HG03139 (cell line): ENCODE data around the gene MYO18A.
"Not testable (repeated sequence)": the region's sequence is repeated elsewhere in the genome, so short reads cannot be mapped to it uniquely, and the experiment has no call there.

Source experiments
- ATAC-seq: cut with Tn5 transposase; IDR thresholded peaks from one replicate; pipeline ENCODE4 v1.9.1; 2021; ENCODE audit not compliant: unreplicated experiment

The MYO18A gene

DNA sequence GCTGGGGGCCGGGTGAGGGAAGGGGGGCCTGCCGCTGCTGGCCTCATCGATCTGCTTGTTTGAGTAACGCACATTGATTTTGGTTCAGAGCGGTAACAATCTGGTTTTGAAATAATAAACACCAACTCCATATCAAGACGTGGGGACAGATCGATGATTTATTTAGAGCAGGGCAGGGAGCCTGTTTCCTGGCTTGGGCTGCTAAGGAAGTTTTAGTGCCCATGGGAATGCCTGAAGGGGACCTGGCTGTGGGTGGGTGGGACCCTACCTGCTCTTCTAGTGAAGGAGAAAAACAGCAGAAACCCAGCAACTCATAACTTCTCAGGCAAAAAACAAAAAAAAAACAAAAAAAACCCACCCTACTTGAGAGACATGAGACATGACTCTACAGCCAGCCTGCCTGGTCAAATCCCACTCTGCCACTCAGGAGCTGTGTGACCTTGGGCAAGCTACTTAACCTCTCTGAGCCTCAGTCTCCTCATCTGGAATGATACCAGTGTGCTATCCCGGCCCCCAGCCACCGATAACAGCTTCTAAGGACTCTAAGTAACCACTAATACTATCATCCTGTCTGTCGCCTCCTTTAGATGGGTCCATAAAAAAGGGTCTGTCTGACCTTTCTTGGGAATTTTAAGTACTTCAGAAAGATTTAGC is 71.2 kb downstream of the MYO18A start:
- no peak for ATAC-seq

DNA sequence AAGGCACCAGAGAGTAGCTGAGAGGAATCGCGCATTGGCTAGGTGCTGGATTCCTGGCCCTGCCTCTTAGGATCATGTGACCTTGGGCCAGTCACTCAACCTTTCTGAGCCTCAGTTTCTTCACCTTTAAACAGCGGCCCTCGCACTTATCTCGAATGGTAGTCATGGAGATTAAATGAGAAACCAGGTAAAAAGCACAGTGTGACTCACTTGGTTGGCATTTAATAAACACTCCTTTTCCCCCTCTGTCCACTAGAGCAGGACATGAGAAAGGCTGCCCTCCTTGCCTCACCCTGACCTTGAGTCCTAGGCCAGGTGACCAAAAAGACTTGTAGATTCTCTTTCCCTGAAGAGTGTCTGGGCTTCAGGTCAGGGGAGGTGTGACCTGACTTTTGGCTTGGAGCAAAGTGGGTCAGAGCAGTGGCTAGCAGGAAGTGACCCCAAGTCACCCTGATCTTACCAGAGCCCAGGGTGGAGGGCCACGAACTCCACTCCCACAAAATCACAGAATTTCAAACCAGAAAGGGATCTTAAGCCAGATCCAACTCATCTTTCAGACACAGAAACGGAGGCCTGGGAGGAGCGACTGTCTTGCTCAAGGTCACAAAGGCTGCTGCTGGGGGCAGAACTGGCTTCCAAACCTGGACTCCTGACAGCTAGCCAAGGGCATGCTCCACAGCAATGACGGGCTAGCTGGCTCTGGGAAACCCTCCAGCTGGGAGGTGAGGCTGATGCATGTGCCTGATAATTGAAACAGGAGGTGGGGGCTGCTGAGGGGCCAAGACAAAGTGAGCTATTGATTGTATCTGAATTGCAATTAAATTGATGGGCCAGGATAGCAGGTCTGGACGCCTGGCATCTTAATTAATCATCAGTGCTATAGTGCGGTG is 72.0 kb downstream of the MYO18A start:
- ATAC-seq: no peak

DNA sequence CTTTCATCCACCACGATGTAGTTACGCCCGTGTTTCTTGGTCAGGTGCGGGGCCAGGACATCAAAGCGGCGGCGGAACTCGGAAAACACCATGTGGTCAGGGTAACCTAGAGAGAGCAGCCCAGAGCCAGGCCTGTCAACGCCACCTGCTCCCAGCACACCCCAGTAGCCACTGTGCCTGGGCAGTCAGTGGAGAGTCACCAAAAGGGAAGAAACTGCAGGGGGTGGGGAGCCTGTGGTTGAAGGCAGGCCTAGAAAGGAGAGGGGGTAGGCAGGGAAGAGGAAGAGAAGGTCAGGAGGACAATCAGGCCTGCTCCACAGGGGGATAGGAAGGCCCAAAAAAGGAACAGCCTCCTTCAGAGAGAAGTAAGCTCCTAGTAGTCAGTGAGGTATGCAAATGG is 73.1 kb downstream of the MYO18A start:
- no peak for ATAC-seq

DNA sequence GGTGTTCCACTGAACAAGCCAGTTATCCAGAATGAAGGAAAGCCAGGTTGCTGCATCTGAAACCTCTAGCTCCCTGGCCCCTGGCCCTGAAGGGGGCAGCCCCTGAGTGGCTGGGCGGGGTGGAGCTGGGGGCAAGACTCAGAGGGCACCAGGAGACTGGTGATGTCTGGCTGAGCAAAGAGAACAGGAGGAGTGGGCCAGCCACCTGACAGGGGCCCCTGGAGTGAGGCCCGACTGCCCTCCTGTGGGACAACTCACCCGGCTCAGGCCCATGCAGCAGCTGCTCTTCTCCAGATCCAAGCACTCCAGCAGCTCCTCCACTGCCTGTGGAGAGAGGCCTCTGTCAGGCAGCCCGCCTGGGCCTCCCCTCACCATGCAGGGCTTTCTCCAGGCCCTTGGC is 76.9 kb downstream of the MYO18A start:
- ATAC-seq: no peak

DNA sequence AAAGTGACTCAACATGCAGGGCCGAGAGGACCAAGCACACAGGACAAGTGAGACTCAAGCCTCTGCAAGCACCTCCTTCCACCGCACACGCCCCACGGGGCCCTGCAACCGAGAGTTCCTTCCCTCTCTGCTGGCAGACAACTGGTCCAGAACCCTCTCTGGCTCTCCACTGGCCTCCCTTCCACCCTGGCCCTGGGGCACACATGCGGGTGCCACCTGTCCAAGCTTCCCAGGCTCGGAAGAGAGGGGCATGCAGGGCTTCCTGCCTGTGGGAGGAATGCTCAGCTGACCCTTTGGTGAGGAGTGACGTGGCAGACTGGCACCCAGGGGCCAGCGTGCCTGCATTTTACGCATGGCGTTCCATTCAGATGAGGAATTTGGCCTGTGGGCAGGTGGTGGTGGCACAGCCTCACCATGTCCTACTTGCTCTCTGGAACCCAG is 77.4 kb downstream of the MYO18A start:
- no peak for ATAC-seq

DNA sequence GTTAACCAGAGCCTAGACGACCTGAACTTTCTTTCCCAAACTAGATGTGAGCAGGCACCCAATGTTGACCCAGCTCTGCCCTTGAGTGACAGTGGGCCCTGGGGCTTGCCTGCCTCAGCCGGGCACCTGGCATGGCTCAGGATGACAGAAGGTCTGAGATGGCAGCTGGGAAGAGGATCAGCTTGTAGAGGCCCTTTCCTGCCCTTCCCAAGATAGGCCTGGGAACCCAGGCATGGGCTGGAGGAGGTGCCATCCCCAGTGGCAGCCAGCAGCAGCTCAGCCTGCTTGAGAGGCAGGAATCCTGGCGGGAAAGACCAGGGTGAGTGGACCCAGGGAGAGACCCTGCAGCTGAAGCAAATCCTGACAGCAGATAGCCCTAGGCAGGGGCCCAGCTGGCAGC is 78.2 kb downstream of the MYO18A start:
- no peak for ATAC-seq

DNA sequence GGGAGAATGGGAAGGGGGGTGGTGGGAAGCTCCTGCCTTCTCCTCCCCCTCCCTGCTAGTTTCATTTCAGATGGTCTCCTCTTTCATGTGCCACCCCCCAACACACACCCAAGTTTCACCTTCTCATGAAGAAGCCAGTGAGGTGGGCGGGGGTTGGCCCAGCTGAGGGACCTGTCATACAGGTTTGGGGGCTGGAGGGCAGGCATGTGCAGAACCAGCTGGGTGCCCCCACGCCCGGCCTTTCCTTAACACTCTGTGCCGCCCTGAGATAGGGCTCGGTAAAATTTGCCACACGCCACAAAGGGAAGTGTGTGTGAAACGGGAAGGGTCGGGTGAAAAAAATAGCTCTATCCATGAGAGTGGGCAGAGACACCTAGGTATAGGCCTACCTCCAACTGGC is 79.9 kb downstream of the MYO18A start:
- ATAC-seq: no peak

DNA sequence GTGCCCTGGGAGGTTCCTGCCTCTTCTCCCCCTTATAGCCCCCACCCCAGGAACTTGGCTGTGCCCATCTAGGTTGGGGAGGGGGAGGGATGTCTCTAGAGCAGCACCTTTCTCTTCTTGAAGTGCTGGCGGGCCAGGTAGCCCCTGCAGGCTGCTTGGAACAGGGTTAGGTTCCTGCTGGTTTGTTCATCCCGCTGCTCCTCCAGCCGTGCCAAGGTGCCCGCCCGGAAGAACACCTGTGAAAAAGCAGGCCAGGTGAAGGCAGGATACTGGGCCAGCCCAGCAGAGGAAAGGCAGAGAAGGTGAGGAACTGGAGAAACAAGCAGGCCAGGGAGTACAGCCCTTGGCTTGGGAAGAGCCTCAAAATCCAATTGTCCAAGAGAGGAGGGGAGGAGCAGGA is 80.7 kb downstream of the MYO18A start:
- no peak for ATAC-seq

DNA sequence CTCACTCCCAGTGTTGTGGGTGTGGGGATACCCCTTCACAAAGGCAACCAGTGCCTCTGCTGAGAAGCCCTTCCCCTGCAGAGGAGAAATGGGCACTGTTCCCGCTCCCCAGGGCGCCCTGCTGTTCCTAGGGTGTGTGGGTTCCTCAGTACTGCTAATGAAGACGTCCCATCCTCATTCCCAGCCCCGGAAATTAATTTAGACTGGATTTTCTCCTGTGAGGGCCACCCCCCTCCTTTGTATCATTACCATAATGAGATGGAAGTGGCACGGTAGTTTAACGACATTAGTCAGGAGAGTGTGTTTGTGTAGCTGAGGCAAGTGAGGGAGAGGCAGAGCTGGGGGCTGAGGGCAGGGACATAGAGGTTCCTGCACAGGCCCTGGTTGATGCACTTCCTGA is 84.1 kb downstream of the MYO18A start:
- no peak for ATAC-seq

DNA sequence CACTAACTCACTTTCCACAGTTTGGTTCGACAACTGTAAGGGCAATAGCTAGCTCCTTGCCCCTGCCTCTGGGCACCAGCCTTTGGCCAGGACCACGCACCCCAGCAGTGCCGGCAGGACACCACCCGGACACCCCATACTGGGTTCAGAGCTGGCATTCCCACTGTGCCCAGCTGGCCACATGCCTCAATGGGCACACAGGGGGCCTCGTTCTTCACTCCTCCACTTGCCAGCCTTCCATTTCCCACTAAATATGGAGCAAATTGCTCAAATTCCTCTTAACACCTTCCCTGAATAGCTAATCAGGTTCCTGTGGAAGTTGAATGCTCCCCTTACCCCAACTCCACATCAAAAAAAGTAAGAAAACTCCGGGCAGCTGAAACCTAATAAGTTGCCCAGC is 84.8 kb downstream of the MYO18A start:
- no peak for ATAC-seq

DNA sequence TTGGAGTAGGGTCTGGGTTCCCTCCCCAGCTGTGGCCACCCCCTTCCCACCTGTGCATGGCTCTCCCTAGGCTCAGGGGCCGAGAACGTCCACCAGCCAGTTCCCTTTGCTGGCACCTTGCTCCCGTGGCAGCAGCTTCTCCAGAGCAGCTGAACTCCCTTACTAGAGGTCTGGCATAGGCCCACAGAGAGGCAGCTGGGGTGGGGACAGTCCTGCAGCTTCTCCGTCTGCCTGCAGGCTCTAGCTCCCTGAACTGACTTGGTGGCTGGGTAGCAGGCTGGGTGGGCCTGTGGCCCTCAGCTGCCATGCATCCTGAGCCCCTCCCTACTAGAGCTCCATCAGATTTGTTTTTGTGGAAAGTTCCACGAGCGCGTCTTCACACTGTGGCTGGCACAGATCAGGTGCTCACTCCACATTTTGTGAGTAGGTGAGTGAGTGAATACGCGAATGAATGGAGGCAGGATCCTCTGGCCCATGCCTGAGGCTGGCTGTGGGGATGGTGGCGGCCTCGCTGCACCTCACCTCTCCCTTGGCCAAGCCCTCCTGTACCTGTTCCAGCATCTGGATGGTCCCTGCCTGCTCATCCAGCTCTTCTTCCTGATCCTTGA is 86.0 kb downstream of the MYO18A start:
- ATAC-seq: no peak

DNA sequence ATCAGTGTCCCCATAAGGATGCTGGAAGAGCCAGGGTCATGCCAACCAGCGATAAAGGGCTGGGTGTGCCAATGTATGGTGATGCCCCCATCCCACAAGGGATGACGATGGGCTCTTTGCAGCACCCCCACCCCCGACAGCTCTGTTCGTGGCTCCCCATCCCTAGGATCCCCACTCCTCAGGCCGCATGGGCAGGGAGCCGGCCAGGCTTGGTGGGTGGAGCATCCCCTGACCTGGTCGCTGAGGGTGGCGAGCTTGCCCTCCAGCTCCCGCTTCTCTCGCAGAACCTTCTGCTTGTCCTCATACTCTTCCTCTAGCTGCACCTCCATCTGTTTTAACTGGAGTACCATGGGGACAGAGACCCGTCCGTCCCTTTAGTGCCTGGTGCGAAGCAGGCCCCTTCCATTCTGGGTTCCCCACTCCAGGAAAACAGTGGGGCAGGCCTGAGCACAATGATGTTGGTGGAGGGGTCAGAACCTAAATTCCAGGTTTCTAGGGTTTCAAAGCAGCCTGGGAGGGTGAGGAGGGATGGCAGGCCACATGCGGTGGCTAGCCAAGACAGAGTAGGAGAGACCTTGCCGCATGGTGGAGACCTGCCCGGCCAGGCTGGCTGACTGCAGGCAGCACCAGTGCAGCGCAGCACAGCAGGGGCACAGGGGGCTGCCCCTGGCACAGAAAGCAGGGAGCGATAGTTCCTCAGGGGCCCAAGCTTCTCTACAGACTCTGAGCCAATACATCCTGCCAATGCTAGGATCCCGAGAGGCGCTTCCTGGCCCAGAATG is 86.9 kb downstream of the MYO18A start:
- ATAC-seq: no peak

DNA sequence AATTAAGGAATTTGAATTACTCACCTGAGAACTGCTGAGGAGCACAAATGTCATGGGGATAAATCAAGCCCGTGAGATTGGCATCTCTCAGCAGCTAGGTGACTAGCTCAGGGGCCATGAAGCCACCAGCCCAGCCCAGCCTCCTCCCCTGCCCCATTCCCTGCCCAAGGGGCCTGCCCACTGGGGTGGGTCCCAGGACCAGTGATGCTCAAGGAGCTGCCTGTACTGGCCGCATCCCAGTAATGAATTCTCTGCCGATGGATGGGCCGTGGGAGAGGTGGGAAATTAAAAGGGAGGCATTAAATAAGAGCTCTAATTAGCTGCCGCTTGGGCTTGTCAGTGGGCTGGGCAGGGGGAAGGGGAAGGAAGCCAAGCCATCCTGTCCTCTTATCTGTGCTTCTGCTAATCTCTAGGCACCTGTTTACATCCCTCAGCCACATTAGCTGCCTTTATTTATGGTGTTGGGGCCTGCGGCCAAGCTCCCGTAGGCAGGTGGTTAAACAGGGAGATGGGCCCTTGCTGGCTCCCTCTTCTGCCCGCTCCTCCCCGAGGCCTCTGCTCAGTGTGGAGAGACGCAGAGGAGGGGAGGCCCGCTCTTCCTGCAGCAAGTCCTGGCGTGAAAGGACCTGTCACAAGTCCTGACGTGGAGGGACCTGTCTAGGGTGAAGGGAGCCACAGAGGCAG is 88.5 kb downstream of the MYO18A start:
- ATAC-seq: no peak

DNA sequence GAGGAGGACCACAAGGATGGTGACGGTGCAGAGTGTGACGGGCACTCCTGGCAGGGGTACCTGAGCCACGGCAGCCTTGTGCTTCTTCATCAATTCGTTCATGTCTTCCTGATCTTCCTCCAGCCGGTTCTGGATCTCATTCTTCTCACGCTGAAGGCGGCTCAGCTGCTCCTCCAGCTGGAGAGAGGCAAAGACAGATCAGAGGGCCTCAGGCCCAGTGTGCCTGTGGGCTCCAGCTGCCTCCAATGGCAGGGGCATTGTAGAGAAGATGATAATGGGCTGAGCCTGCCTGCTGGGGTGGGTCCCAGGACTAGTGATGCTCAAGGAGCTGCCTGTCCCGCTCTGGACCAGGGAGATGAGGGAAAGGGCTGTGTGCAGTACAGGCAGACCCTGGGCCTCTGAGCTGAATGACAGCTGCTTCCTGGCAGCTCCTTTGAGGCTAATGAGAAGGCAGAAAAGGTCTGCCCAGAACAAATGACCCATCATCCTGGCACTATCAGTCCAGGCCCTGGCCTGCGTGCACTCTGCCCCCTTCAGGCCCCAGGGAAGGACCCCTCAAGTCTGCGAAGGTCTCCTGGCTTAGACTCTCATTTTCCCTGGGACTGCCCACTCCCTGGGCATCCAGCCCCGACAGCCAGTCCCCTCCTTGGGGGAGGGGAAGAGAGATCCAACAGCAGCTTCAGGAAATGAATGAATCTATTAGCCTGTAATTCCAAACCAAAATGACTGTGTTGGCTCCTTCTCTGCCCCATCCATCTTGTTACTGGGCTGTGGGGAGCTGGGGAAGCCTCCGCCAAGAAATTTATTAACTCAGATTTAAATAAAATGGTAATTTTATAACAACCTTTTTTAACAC is 89.2 kb downstream of the MYO18A start:
- ATAC-seq: no peak

DNA sequence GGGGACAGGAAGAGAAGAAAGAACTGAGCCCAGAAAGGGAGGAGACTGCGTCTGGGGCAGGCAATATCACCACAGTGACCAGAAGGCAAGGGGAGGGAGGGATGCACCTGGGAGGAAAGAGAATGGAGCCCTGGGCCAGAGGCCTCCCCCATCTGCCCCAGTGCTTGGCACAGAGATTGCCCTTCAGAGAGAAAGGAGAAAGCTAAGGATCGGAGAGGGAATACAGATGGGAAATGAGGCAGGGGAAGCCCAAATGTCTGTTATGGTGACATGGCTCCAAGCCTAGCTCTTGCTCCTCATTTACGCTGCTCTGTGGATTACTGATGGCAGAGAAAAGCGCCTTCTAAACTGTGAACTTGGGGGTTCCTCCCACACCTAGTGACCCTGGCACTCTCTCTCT is 90.1 kb downstream of the MYO18A start:
- ATAC-seq: no peak

DNA sequence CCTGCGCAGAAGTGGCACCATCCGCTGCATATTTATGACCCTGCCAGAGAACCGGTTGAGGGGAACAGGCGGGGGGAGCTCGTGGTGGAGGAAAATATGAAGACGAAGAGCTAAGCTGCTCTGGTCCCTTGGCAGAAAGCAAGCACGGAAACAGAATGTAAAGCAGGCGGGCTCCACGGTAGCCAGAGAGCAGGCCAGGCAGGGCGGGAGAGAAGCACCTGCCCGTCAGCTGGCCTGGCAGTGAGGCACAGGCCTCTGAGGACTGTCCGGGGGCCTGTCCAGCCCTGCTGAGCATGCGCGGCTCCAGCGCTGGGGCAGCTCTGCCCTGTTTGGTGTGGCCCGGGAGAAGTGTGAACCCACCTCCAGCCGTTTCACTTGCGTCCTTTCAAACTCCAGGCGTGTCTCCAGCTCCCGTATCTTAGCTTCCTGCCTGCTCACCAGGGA is 90.6 kb downstream of the MYO18A start:
- ATAC-seq: no peak

DNA sequence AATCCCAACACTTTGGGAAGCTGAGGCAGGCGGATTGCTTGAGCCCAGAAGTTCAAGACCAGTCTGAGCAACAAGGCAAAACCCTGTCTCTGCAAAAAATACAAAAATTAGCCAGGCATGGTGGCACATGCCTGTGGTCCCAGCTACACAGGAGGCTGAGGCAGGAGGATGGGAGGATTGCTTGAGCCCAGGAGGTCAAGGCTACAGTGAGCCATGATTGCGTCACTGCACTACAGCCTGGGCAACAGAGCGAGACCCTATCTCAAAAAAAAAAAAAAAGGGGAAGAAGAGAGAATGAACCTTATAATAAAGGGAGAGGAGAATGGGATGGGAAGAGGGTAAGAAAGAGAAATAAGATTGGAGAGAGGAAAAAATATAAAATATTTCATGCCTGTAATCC is 91.4 kb downstream of the MYO18A start:
- not testable (repeated sequence) for ATAC-seq

DNA sequence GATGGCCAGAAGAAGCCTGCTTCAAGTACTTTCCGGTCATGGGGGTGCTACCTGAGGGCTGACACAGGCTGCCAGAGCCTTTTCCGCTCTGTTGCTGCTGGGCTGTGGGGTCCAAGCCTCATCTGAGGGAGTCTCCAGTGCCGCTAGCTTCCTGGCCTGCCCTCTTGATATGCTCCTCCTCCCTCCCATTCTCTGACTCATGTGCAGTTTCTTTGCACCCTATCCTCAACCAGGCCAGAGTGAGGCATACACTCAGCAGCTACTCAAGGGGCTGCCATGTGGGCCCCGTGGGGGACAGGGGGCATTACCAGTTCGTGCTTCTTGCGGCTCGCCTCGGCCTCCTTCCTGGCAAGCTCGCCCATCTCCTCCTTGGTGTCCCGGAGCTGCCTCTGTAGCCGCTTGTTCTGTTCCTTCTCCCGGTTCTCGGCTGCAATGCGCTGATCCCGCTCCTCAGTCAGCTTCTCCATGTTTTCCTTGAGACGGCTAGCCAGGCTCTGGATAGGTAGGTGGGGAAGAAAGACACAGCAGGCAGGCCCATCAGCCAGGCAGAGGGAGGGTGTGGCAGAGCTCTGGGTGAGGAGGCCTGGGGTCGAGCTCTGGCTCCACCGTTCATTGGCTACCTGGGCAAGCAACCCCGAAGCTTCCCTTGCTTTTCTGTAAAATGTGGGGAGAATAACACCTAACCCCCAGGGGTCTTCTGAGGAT is 93.4 kb downstream of the MYO18A start:
- ATAC-seq: no peak

DNA sequence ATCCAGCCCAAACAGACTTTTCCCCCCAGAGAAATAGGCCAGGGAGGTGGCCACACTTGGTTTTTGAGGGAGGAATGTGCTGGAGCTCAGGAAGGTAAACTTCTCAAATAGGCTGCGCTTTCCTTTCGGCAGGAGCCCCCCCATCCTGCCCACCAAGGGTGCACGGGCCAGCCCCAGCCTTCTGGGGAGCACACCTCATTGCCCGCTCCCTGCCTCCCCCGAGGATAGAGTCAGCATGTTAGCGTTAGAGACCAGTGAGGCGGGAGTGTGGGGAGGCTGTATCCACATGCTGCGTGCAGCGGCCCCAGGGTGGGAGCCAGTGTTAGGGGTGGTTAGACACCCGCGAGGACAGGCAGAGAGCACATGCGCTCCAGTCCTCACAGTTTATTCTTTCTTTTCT is 95.0 kb downstream of the MYO18A start:
- ATAC-seq: no peak
